Measurements from ENCODE around the gene CNTN3.

Gene CNTN3

DNA sequence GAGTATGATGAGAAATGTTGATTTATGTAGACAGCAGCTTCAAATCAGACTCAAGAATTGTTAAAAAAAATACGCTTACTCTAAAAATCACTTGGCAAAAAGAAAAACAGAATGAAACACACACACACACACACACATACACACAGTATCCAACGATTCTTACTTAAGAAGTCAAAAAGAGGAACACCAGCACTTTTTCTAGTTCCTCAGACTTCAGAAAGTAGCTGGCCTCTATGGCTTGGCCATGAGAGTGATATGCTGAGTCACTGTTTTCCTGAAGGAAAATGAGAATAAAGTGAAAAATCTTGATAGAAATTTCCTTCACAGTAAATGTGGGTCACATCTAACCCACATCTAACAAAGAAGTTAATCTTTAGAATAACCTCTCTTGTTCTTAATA lies 22.1 kb downstream of the CNTN3 start:
- no peak overlapping the region for H3K9ac ChIP-seq (ENCODE audit: low read depth in 1 of 2, low read length in 2 of 2)
- no peaks in the 10 kb centered on the region for H3K9me3 ChIP-seq (ENCODE audit: control insufficient read depth in 1 of 2, low read length in 2 of 2)
- no peaks in the 10 kb centered on the region for H3K36me3 ChIP-seq (ENCODE audit: control insufficient read depth in 1 of 2, insufficient read depth in 2 of 2, low read length in 2 of 2)
- no peaks in the 10 kb centered on the region for H3K27me3 ChIP-seq (ENCODE audit: control insufficient read depth in 1 of 2, insufficient read depth in 2 of 2, low read length in 2 of 2)
- no peak overlapping the region for H3K27ac ChIP-seq (ENCODE audit: low read depth, low read length)
- H3K4me3 ChIP-seq (ENCODE audit: low read depth in 1 of 2, low read length in 2 of 2), result no peak overlapping the region
- H3K4me1 ChIP-seq (ENCODE audit: control insufficient read depth in 1 of 2, insufficient read depth in 2 of 2, low read length in 2 of 2), result no peaks in the 10 kb centered on the region

DNA sequence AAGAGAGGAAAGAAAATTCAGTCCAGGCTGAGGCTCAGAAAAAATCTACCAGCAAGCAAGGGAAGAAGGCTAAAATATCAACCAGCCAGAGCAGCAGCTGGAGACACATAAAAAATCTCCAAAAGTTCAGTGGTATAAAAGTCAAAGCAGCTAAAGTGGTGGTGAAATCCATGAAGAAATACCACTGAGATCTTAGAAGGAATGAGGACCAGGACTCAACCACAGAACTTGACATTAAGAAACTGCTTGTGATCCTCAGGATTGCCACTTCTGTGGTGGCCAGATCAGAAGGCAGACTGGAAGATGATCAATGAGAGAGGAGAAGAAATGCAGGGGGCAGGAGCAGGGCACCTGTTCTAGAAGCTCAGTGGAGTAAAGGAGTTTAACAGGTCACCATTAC lies 22.5 kb downstream of the CNTN3 start:
- Histone ChIP-seq H3K4me3 (ENCODE audit: low read depth in 1 of 2, low read length in 2 of 2) (no peak overlapping the region), H3K4me1 (ENCODE audit: control insufficient read depth in 1 of 2, insufficient read depth in 2 of 2, low read length in 2 of 2) (no peaks in the 10 kb centered on the region), H3K27ac (ENCODE audit: low read depth, low read length) (no peak overlapping the region), H3K9me3 (ENCODE audit: control insufficient read depth in 1 of 2, low read length in 2 of 2) (no peaks in the 10 kb centered on the region), H3K36me3 (ENCODE audit: control insufficient read depth in 1 of 2, insufficient read depth in 2 of 2, low read length in 2 of 2) (no peaks in the 10 kb centered on the region), H3K27me3 (ENCODE audit: control insufficient read depth in 1 of 2, insufficient read depth in 2 of 2, low read length in 2 of 2) (no peaks in the 10 kb centered on the region), H3K9ac (ENCODE audit: low read depth in 1 of 2, low read length in 2 of 2) (no peak overlapping the region)

DNA sequence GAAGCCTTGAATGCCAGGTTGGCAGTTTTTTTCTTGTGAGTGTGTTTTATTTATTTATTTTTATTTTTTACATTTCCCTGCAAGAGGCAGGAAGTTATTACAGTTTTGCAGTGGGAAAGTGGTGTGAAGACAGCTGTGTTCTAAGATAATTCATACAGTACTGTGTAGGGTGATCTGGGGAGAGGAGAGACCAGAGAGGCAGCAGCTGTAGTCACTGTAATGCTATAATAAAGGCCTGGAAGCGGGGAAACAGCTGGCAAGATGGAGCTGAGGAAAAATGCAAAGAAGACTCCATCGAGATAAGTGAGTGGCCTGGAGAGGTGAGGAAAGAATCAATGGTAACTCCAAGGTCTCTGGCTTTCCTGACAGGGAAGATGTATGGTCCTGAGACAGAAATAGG lies 23.1 kb downstream of the CNTN3 start:
- Histone ChIP-seq H3K4me3 (ENCODE audit: low read depth in 1 of 2, low read length in 2 of 2) (no peak overlapping the region), H3K27ac (ENCODE audit: low read depth, low read length) (no peak overlapping the region), H3K4me1 (ENCODE audit: control insufficient read depth in 1 of 2, insufficient read depth in 2 of 2, low read length in 2 of 2) (no peaks in the 10 kb centered on the region), H3K27me3 (ENCODE audit: control insufficient read depth in 1 of 2, insufficient read depth in 2 of 2, low read length in 2 of 2) (no peaks in the 10 kb centered on the region), H3K9ac (ENCODE audit: low read depth in 1 of 2, low read length in 2 of 2) (no peak overlapping the region), H3K9me3 (ENCODE audit: control insufficient read depth in 1 of 2, low read length in 2 of 2) (no peaks in the 10 kb centered on the region), H3K36me3 (ENCODE audit: control insufficient read depth in 1 of 2, insufficient read depth in 2 of 2, low read length in 2 of 2) (no peaks in the 10 kb centered on the region)

DNA sequence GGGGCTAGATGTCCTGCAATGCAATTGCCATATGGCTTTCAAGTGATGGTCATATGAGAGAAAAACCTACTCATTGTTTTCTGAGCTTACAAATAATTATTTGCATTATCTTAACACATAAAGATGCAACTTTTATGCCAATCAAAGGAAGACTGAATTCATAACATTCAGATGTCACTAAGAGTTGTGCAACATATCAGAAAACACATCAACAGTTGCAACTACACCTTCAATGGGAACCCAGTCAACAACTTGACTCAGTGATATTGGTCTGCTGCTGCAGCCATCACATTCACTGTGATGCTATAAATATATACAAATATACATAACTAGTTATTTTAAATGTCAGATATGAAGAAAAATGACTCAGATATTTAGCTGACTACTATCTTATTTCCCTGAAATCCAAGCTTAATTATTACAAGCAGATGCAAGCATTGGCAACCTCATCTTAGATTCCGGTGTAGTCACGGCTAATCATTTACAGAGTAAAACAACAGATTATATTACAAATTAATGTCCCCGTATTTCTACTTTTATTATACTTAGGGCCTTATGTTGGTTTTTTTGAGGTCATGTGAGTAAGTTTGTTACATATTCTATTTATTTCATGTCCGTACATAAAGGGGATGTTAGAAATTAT lies 23.7 kb downstream of the CNTN3 start:
- Histone ChIP-seq H3K9ac (ENCODE audit: low read depth in 1 of 2, low read length in 2 of 2) (no peak overlapping the region), H3K27ac (ENCODE audit: low read depth, low read length) (no peak overlapping the region), H3K36me3 (ENCODE audit: control insufficient read depth in 1 of 2, insufficient read depth in 2 of 2, low read length in 2 of 2) (no peaks in the 10 kb centered on the region), H3K4me1 (ENCODE audit: control insufficient read depth in 1 of 2, insufficient read depth in 2 of 2, low read length in 2 of 2) (no peaks in the 10 kb centered on the region), H3K4me3 (ENCODE audit: low read depth in 1 of 2, low read length in 2 of 2) (no peak overlapping the region), H3K27me3 (ENCODE audit: control insufficient read depth in 1 of 2, insufficient read depth in 2 of 2, low read length in 2 of 2) (no peaks in the 10 kb centered on the region), H3K9me3 (ENCODE audit: control insufficient read depth in 1 of 2, low read length in 2 of 2) (no peaks in the 10 kb centered on the region)

- Histone ChIP-seq H3K9ac (ENCODE audit: low read depth in 1 of 2, low read length in 2 of 2) (no peak overlapping the region), H3K4me1 (ENCODE audit: control insufficient read depth in 1 of 2, insufficient read depth in 2 of 2, low read length in 2 of 2) (no peaks in the 10 kb centered on the region), H3K27ac (ENCODE audit: low read depth, low read length) (no peak overlapping the region), H3K4me3 (ENCODE audit: low read depth in 1 of 2, low read length in 2 of 2) (no peak overlapping the region), H3K27me3 (ENCODE audit: control insufficient read depth in 1 of 2, insufficient read depth in 2 of 2, low read length in 2 of 2) (no peaks in the 10 kb centered on the region), H3K36me3 (ENCODE audit: control insufficient read depth in 1 of 2, insufficient read depth in 2 of 2, low read length in 2 of 2) (no peaks in the 10 kb centered on the region), H3K9me3 (ENCODE audit: control insufficient read depth in 1 of 2, low read length in 2 of 2) (no peaks in the 10 kb centered on the region)
These were observed 29.7 kb downstream of the CNTN3 start for GRCh38 chr3:74584782-74585181.

DNA sequence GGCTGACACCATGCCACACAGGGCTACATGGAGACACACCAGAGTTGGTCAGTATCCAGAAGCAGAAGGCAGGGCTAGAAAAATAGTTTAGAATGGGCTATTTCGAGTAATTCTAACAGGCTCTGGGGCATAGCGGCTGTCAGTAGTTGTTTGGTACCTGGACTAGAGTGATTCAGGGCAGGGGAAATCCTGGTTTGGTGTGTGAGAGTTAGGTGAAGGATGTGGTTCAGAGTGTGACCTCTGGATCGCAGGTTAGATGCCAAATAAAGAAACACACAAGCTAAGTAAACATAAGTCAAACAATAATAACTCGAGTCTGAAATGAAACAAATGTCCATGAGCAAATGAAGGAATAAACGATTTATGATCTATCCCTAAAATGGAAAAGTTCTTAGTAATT lies 31.5 kb downstream of the CNTN3 start:
- H3K9me3 ChIP-seq (ENCODE audit: control insufficient read depth in 1 of 2, low read length in 2 of 2), result no peaks in the 10 kb centered on the region
- no peak overlapping the region for H3K27ac ChIP-seq (ENCODE audit: low read depth, low read length)
- no peak overlapping the region for H3K9ac ChIP-seq (ENCODE audit: low read depth in 1 of 2, low read length in 2 of 2)
- no peaks in the 10 kb centered on the region for H3K4me1 ChIP-seq (ENCODE audit: control insufficient read depth in 1 of 2, insufficient read depth in 2 of 2, low read length in 2 of 2)
- no peaks in the 10 kb centered on the region for H3K27me3 ChIP-seq (ENCODE audit: control insufficient read depth in 1 of 2, insufficient read depth in 2 of 2, low read length in 2 of 2)
- no peak overlapping the region for H3K4me3 ChIP-seq (ENCODE audit: low read depth in 1 of 2, low read length in 2 of 2)
- no peaks in the 10 kb centered on the region for H3K36me3 ChIP-seq (ENCODE audit: control insufficient read depth in 1 of 2, insufficient read depth in 2 of 2, low read length in 2 of 2)

- H3K9ac ChIP-seq (ENCODE audit: low read depth in 1 of 2, low read length in 2 of 2), result no peak overlapping the region
- no peaks in the 10 kb centered on the region for H3K36me3 ChIP-seq (ENCODE audit: control insufficient read depth in 1 of 2, insufficient read depth in 2 of 2, low read length in 2 of 2)
- no peaks in the 10 kb centered on the region for H3K4me1 ChIP-seq (ENCODE audit: control insufficient read depth in 1 of 2, insufficient read depth in 2 of 2, low read length in 2 of 2)
- no peak overlapping the region for H3K4me3 ChIP-seq (ENCODE audit: low read depth in 1 of 2, low read length in 2 of 2)
- no peaks in the 10 kb centered on the region for H3K27me3 ChIP-seq (ENCODE audit: control insufficient read depth in 1 of 2, insufficient read depth in 2 of 2, low read length in 2 of 2)
- no peaks in the 10 kb centered on the region for H3K9me3 ChIP-seq (ENCODE audit: control insufficient read depth in 1 of 2, low read length in 2 of 2)
- no peak overlapping the region for H3K27ac ChIP-seq (ENCODE audit: low read depth, low read length)
These were observed 38.6 kb downstream of the CNTN3 start for GRCh38 chr3:74575857-74576256.

GRCh38 chr3:74571118-74571517 lies 43.3 kb downstream of the CNTN3 start:
- Histone ChIP-seq H3K27me3 (ENCODE audit: control insufficient read depth in 1 of 2, insufficient read depth in 2 of 2, low read length in 2 of 2) (no peaks in the 10 kb centered on the region), H3K9ac (ENCODE audit: low read depth in 1 of 2, low read length in 2 of 2) (no peak overlapping the region), H3K27ac (ENCODE audit: low read depth, low read length) (no peak overlapping the region), H3K4me1 (ENCODE audit: control insufficient read depth in 1 of 2, insufficient read depth in 2 of 2, low read length in 2 of 2) (no peaks in the 10 kb centered on the region), H3K4me3 (ENCODE audit: low read depth in 1 of 2, low read length in 2 of 2) (no peak overlapping the region), H3K9me3 (ENCODE audit: control insufficient read depth in 1 of 2, low read length in 2 of 2) (no peaks in the 10 kb centered on the region), H3K36me3 (ENCODE audit: control insufficient read depth in 1 of 2, insufficient read depth in 2 of 2, low read length in 2 of 2) (no peaks in the 10 kb centered on the region)
